ENCODE data around the gene FAM222B. TPM values are rescaled to one million over a fixed set of nuclear protein-coding genes. Genes with fewer than 3 reads are reported as not detected.

The FAM222B gene
- total RNA-seq, 1 donor from 2014 or later, result 21.0 TPM

- Mint-ChIP-seq H3K27me3 (ENCODE audit: low read depth) (no peaks in the 10 kb centered on the region), H3K9me3 (ENCODE audit: low read depth) (no peaks in the 10 kb centered on the region), H3K27ac (ENCODE audit: unreplicated experiment) (peak overlapping the region; percentile 94), H3K36me3 (ENCODE audit: low read depth) (peaks cover 8% of the 10 kb centered on the region), H3K4me1 (ENCODE audit: low read depth) (peaks cover 33% of the 10 kb centered on the region), H3K4me3 (ENCODE audit: unreplicated experiment) (peak overlapping the region; percentile 89)
- no peak for TF ChIP-seq CTCF (IDR thresholded peaks at IDR 0.05)
- no peak for DNase-seq (ENCODE audit: low spot score)
These were observed 96.0 kb downstream of the FAM222B start for GRCh38 chr17:28746611-28747050.

- peak overlapping the region; percentile 89 for H3K4me3 Mint-ChIP-seq (ENCODE audit: unreplicated experiment)
- H3K36me3 Mint-ChIP-seq (ENCODE audit: low read depth), result peaks cover 8% of the 10 kb centered on the region
- H3K4me1 Mint-ChIP-seq (ENCODE audit: low read depth), result peaks cover 33% of the 10 kb centered on the region
- no peak for TF ChIP-seq CTCF (IDR thresholded peaks at IDR 0.05)
- DNase-seq (ENCODE audit: low spot score), result peak; percentile 72
- H3K27me3 Mint-ChIP-seq (ENCODE audit: low read depth), result no peaks in the 10 kb centered on the region
- peak overlapping the region; percentile 94 for H3K27ac Mint-ChIP-seq (ENCODE audit: unreplicated experiment)
- H3K9me3 Mint-ChIP-seq (ENCODE audit: low read depth), result no peaks in the 10 kb centered on the region
These were observed 96.7 kb downstream of the FAM222B start for GRCh38 chr17:28745786-28746411.

DNA sequence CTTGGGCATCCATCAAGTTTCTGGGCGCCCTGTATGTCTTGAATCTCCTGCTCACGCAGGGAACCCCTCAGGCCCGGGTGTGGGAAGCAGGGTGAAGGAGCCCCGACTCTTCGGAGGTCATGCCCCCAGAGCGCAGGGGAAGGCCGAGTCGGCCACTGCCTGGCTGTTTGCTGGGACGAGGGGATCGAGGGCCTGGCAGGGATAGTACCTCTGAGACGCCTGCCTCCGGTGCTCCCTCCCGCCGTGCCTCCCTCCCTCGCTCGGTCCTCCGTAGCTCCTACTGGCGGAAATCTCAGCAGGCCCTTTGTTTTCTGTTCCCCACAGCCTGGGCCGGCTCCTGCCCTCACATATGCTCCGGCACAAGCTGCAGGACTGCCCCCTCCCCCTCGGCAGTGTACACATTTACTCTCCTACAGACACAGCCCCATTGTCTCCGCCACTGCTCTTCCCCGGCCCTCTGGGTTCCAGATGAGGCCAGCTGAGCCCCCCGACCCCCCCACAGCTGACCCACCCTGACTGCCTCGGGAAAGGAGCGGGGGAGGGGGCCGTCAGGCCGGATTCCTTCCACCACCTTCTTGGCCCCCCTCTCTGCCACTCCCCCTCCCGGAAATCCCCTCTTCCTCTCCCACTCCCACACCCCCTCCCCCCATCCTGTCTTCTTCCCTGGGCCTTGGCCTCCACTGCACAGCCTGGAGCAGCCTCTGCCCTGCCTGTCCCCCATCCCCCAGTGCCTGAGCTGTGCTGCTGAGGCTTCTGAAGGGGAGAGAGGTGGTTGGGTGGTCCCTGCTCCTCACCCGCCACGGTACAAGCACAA lies 97.4 kb downstream of the FAM222B start:
- Mint-ChIP-seq H3K9me3 (ENCODE audit: low read depth) (no peaks in the 10 kb centered on the region), H3K4me1 (ENCODE audit: low read depth) (peaks cover 33% of the 10 kb centered on the region), H3K27ac (ENCODE audit: unreplicated experiment) (peak overlapping the region; percentile 94), H3K4me3 (ENCODE audit: unreplicated experiment) (peak overlapping the region; percentile 89), H3K36me3 (ENCODE audit: low read depth) (peaks cover 8% of the 10 kb centered on the region), H3K27me3 (ENCODE audit: low read depth) (no peaks in the 10 kb centered on the region)
- peak; percentile 94 for DNase-seq (ENCODE audit: low spot score)
- TF ChIP-seq CTCF (IDR thresholded peaks at IDR 0.05), result no peak

GRCh38 chr17:28744104-28744971 lies 98.3 kb downstream of the FAM222B start:
- Mint-ChIP-seq H3K27me3 (ENCODE audit: low read depth) (no peaks in the 10 kb centered on the region), H3K4me1 (ENCODE audit: low read depth) (peaks cover 33% of the 10 kb centered on the region), H3K27ac (ENCODE audit: unreplicated experiment) (peak overlapping the region; percentile 94), H3K9me3 (ENCODE audit: low read depth) (no peaks in the 10 kb centered on the region), H3K4me3 (ENCODE audit: unreplicated experiment) (peak overlapping the region; percentile 89), H3K36me3 (ENCODE audit: low read depth) (peaks cover 8% of the 10 kb centered on the region)
- no peak for TF ChIP-seq CTCF (IDR thresholded peaks at IDR 0.05)
- peak; percentile 89 for DNase-seq (ENCODE audit: low spot score)
